ENCODE data around the gene WDR41.

DNA sequence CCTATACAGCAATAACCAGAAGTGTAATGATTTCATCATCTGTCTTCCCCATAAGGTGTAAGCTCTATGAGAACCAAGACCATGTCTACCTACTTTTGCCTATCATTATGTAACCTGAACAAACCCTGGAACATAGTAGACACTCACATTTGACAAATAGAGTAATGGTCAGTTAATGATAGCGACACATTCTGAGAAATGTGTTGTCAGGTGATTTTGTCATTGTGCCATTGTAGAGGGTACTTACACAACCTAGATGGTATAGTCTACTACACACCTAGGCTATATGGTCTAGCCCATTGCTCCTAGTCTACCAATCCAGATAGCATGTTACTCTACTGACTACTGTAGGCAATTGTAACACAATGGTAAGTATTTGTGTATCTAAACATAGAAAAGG lies 22.3 kb upstream of the WDR41 start:
- TF ChIP-seq, protein P1, sequence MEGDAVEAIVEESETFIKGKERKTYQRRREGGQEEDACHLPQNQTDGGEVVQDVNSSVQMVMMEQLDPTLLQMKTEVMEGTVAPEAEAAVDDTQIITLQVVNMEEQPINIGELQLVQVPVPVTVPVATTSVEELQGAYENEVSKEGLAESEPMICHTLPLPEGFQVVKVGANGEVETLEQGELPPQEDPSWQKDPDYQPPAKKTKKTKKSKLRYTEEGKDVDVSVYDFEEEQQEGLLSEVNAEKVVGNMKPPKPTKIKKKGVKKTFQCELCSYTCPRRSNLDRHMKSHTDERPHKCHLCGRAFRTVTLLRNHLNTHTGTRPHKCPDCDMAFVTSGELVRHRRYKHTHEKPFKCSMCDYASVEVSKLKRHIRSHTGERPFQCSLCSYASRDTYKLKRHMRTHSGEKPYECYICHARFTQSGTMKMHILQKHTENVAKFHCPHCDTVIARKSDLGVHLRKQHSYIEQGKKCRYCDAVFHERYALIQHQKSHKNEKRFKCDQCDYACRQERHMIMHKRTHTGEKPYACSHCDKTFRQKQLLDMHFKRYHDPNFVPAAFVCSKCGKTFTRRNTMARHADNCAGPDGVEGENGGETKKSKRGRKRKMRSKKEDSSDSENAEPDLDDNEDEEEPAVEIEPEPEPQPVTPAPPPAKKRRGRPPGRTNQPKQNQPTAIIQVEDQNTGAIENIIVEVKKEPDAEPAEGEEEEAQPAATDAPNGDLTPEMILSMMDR (IDR thresholded peaks at IDR 0.05; ENCODE audit: insufficient read depth, low read length), result no peak
- TF ChIP-seq POLR2AphosphoS5 (IDR thresholded peaks at IDR 0.05; ENCODE audit: low read depth), result no peak
- TF ChIP-seq, protein P2, sequence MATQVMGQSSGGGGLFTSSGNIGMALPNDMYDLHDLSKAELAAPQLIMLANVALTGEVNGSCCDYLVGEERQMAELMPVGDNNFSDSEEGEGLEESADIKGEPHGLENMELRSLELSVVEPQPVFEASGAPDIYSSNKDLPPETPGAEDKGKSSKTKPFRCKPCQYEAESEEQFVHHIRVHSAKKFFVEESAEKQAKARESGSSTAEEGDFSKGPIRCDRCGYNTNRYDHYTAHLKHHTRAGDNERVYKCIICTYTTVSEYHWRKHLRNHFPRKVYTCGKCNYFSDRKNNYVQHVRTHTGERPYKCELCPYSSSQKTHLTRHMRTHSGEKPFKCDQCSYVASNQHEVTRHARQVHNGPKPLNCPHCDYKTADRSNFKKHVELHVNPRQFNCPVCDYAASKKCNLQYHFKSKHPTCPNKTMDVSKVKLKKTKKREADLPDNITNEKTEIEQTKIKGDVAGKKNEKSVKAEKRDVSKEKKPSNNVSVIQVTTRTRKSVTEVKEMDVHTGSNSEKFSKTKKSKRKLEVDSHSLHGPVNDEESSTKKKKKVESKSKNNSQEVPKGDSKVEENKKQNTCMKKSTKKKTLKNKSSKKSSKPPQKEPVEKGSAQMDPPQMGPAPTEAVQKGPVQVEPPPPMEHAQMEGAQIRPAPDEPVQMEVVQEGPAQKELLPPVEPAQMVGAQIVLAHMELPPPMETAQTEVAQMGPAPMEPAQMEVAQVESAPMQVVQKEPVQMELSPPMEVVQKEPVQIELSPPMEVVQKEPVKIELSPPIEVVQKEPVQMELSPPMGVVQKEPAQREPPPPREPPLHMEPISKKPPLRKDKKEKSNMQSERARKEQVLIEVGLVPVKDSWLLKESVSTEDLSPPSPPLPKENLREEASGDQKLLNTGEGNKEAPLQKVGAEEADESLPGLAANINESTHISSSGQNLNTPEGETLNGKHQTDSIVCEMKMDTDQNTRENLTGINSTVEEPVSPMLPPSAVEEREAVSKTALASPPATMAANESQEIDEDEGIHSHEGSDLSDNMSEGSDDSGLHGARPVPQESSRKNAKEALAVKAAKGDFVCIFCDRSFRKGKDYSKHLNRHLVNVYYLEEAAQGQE (IDR thresholded peaks at IDR 0.05; ENCODE audit: insufficient replicate concordance, low read depth), result no peak
